Measurements from ENCODE around the gene COL4A1. TPM values are rescaled to one million over a fixed set of nuclear protein-coding genes. Genes with fewer than 3 reads are reported as not detected.

The COL4A1 gene
- total RNA-seq, 4 donors from 2014 or later: 278 to 618 (median 440) TPM

DNA sequence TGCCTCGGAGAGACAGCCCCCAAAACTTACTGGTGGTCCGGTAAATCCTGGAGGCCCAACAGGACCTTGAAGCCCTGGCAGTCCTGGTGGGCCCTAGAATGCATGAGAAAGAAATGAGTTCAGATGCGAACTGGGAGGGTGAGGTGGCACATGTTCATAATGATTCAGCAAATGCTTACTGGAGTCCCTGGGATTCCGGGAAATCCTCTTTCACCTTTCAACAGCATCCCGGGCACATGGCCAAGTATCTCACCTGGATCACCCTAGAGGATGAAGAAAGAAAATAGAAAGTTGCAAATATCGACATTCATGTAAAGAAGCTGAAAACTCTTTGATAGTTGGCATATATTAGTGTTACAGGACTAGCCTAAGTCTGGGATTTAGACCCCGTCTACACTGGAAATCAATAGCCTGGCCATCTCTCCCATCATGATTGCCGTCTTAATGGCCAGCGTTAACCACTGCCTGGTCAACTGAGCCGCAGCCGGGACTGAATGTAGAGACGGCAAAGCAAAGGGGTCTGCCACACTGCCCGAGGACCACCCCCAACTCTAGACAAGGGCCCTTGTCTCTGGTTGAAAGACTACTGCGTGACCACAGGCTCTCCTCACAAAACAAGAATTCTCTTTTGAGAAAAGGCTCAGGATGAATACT lies 96.9 kb downstream of the COL4A1 start:
- no peak for ATAC-seq
- Histone ChIP-seq H3K27me3 (no peaks in the 10 kb centered on the region), H3K4me3 (no peak overlapping the region), H3K36me3 (peaks cover 6 to 92% of the 10 kb centered on the region in 2 donors), H3K4me1 (peaks cover 0 to 15% (median 3%) of the 10 kb centered on the region in 3 donors), H3K9me3 (no peaks in the 10 kb centered on the region), H3K27ac (no peak overlapping the region)
- 75 to 77% methylated on average over 4 to 8 of the region's 14 CpGs for WGBS, 2 donors (ENCODE audit: low coverage in 1 of 2)
- TF ChIP-seq EP300 (IDR thresholded peaks at IDR 0.05) (no peak), POLR2AphosphoS5 (IDR thresholded peaks at IDR 0.05) (no peak), POLR2A (IDR thresholded peaks at IDR 0.05) (no peak)
- TF ChIP-seq, protein P1, sequence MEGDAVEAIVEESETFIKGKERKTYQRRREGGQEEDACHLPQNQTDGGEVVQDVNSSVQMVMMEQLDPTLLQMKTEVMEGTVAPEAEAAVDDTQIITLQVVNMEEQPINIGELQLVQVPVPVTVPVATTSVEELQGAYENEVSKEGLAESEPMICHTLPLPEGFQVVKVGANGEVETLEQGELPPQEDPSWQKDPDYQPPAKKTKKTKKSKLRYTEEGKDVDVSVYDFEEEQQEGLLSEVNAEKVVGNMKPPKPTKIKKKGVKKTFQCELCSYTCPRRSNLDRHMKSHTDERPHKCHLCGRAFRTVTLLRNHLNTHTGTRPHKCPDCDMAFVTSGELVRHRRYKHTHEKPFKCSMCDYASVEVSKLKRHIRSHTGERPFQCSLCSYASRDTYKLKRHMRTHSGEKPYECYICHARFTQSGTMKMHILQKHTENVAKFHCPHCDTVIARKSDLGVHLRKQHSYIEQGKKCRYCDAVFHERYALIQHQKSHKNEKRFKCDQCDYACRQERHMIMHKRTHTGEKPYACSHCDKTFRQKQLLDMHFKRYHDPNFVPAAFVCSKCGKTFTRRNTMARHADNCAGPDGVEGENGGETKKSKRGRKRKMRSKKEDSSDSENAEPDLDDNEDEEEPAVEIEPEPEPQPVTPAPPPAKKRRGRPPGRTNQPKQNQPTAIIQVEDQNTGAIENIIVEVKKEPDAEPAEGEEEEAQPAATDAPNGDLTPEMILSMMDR (IDR thresholded peaks at IDR 0.05): no peak

DNA sequence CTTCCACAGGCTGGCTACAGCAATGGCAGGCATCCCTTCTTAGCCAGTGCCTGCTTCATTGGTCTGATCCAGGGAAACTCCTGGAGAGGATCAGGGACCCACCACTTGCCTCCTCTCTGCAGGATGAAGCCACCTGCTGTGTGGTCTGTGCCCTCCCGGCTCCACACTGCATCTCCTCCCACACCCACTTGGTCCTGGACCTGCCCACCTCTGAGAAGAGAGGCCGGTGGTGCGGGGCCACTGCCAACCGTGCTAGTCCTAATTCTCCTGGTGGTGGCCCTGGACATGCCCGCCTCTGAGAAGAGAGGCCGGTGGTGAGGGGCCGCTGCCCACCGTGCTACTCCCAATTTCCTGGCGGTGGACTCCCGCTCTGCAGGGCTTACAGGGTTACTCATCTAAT lies 98.8 kb downstream of the COL4A1 start:
- Histone ChIP-seq H3K27ac (no peak overlapping the region), H3K27me3 (no peaks in the 10 kb centered on the region), H3K4me3 (no peak overlapping the region), H3K9me3 (no peaks in the 10 kb centered on the region), H3K4me1 (no peaks in the 10 kb centered on the region), H3K36me3 (peaks cover 3 to 98% of the 10 kb centered on the region in 2 donors)
- TF ChIP-seq EP300 (IDR thresholded peaks at IDR 0.05) (no peak), POLR2A (IDR thresholded peaks at IDR 0.05) (no peak)
- WGBS, 2 donors (ENCODE audit: low coverage in 1 of 2): 100% methylated on average over 4 of the region's 10 CpGs; no CpG with 5 or more reads in 1 of the 2 donors
- no peak for ATAC-seq

DNA sequence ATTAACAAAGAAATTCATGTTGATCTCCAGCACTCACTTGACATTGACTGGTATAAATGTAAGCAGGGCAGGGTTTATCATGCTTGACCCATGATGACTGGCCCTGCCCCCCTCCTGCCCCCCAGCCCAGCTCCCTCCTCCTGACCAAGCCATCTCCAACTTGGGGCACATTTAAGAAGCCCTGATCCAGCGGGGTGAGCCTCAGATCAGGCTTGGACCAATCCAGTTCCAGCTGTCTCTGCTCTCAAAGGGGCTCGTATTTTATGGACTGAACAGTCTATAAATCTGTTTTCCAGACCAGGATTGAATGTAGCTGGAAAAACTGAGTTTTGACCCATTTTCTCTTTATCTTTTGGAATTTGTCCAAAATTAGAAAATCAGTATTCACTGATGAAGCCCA lies 100.0 kb downstream of the COL4A1 start:
- no peaks in the 10 kb centered on the region for H3K9me3 ChIP-seq
- H3K36me3 ChIP-seq: peaks cover 3 to 98% of the 10 kb centered on the region in 2 donors
- H3K4me3 ChIP-seq: no peak overlapping the region
- no peak for ATAC-seq
- WGBS, 2 donors (ENCODE audit: low coverage in 1 of 2): 64 to 75% methylated on average over 1 to 2 of the region's 2 CpGs
- TF ChIP-seq, protein P1 (IDR thresholded peaks at IDR 0.05): no peak
- TF ChIP-seq EP300 (IDR thresholded peaks at IDR 0.05): no peak
- TF ChIP-seq POLR2A (IDR thresholded peaks at IDR 0.05): no peak
- TF ChIP-seq POLR2AphosphoS5 (IDR thresholded peaks at IDR 0.05): no peak
- H3K27me3 ChIP-seq: no peaks in the 10 kb centered on the region
- H3K27ac ChIP-seq: no peak overlapping the region
- no peaks in the 10 kb centered on the region for H3K4me1 ChIP-seq

DNA sequence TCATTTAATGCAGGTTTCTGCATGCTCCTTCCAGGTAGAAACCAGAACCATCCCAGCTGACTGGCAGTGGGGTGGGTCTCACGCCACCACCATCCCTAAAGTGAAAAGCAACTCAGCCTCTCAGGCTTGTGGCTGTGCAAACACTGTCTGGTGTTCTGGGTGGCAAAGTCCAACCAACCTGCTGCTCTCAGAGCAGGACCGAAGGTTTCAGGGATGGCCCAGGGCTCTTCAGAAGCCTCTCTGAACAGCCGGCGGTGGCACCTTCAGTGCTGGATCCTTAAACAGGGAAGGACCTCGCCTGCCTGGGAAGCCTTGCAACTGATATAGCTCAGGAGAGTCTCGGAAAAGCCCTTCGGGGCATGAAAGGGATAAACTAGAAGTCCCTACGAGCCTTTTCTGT lies 100.8 kb downstream of the COL4A1 start:
- Histone ChIP-seq H3K4me1 (no peaks in the 10 kb centered on the region), H3K4me3 (no peak overlapping the region), H3K9me3 (no peaks in the 10 kb centered on the region), H3K36me3 (peaks cover 3 to 98% of the 10 kb centered on the region in 2 donors), H3K27ac (no peak overlapping the region), H3K27me3 (no peaks in the 10 kb centered on the region)
- TF ChIP-seq POLR2A (IDR thresholded peaks at IDR 0.05): no peak
- no peak for TF ChIP-seq POLR2AphosphoS5 (IDR thresholded peaks at IDR 0.05)
- TF ChIP-seq, protein P1 (IDR thresholded peaks at IDR 0.05): no peak
- TF ChIP-seq EP300 (IDR thresholded peaks at IDR 0.05): no peak
- ATAC-seq: no peak
- 56 to 73% methylated on average over 1 to 4 of the region's 8 CpGs for WGBS, 2 donors (ENCODE audit: low coverage in 1 of 2)

DNA sequence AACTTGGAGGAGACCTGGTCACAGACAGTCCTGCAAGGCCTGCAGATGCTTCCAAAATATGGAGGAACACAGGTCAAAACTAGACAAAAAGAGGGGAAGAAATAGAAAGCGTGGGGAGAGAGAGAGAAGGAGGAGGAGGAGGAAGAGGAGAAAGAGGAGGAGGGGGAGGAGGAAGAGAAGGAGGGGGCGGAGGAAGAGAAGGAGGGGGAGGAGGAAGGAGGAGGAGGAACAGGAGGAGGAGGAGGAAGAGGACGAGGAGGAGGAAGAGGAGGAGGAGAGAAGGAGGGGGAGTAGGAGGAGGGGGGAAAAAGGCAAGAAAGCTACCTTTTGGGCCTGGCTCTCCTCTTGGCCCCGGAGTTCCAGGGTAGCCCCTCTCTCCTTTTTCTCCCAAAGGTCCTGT lies 105.8 kb downstream of the COL4A1 start:
- WGBS, 2 donors (ENCODE audit: low coverage in 1 of 2): 55 to 63% methylated on average over 2 to 3 of the region's 4 CpGs
- Histone ChIP-seq H3K27ac (no peak overlapping the region), H3K36me3 (peaks cover 4 to 97% of the 10 kb centered on the region in 2 donors), H3K27me3 (no peaks in the 10 kb centered on the region), H3K9me3 (no peaks in the 10 kb centered on the region), H3K4me3 (no peak overlapping the region), H3K4me1 (peaks cover 0 to 15% (median 0%) of the 10 kb centered on the region in 3 donors)
- ATAC-seq: no peak
- TF ChIP-seq, protein P1 (IDR thresholded peaks at IDR 0.05): no peak
- TF ChIP-seq EP300 (IDR thresholded peaks at IDR 0.05) (no peak), POLR2A (IDR thresholded peaks at IDR 0.05) (no peak), POLR2AphosphoS5 (IDR thresholded peaks at IDR 0.05) (no peak)

Measured in gastroesophageal sphincter (tissue), 4 donors.